IPS-NIHi7 (cell line): ENCODE data around the gene PRRT3.
"Not testable (repeated sequence)": the region's sequence is repeated elsewhere in the genome, so short reads cannot be mapped to it uniquely, and the experiment has no call there.

Experiments
- DNase-seq: peaks from one replicate; pipeline ENCODE4 v3.0.0; 2012; ENCODE audit warnings: mixed read lengths; ENCODE audit errors: extremely low spot score

PRRT3 gene

GRCh38 chr3:9947025-9947995, 4.9 kb downstream of the PRRT3 start:
- peak; percentile 71 for DNase-seq

DNA sequence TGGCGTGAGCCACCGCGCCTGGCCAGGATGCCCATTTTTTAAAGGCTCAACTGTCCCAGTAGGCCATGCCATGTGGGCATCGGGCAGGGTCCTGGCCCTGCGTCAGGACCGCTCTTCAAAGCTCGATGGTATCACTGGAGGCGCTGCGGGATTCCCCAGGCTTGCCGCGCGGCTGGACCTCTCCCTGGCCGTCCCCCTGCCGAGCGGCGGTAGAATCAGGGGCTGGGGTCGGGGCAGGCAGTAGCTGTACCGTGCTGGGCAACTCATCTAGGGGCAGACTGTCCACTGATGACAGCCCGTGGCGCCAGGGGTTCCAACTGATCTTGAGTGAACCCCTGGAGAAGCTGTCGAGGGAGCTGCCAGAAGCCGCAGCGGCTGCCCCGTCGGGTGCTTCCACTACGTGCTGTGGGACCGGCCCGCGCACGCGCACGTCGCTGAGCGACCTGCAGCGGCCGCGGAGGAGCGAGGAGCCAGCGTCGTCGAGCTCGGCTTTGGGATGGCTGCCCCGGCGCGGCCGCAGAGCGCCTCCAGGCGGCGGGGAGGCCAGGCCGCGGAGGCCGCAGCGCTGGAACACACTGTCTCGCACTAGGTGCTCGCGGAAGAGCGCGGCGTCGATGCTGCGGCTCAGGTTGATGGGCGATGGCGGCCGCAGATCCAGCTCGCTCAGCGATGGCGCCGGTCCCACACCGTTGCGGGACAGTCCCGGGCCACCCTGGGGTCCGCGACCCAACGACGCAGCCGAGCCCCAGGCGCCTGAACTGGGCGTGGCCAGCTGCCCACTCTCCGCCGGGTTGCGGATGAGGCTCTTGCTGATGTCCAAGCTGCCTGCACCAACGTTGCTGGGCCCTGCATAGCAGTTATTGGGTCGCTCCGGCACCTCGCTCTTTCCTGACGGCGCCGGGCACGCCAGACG, 5.8 kb downstream of the PRRT3 start:
- DNase-seq, result peak; percentile 92

GRCh38 chr3:9945358-9945757, 6.8 kb downstream of the PRRT3 start:
- DNase-seq, result no peak

- no peak for DNase-seq
Measured at GRCh38 chr3:9944271-9944670, 7.9 kb downstream of the PRRT3 start.

GRCh38 chr3:9942934-9943690, 9.1 kb downstream of the PRRT3 start:
- no peak for DNase-seq

- DNase-seq, result no peak
Measured at GRCh38 chr3:9942164-9942563, 10.0 kb downstream of the PRRT3 start.

DNA sequence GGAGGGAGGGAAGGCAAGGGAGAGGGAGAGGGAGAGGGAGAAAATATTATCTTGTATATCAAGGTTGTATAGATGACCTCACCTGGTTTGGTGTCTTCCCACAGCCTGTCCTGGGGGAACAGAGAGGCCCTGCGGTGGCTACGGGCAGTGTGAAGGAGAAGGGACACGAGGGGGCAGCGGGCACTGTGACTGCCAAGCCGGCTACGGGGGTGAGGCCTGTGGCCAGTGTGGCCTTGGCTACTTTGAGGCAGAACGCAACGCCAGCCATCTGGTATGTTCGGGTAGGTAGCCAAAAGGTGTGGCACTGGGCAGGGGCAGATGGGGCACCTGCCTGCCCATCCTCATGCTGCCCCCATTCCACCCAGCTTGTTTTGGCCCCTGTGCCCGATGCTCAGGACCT, 11.5 kb downstream of the PRRT3 start:
- DNase-seq, result no peak

GRCh38 chr3:9939906-9940305, 12.3 kb downstream of the PRRT3 start:
- DNase-seq, result not testable (repeated sequence)

GRCh38 chr3:9938966-9939365, 13.2 kb downstream of the PRRT3 start:
- no peak for DNase-seq

- DNase-seq, result no peak
Measured at GRCh38 chr3:9937486-9938238, 14.5 kb downstream of the PRRT3 start.

GRCh38 chr3:9935966-9936510, 16.2 kb downstream of the PRRT3 start:
- DNase-seq, result no peak

GRCh38 chr3:9934993-9935392, 17.2 kb downstream of the PRRT3 start:
- DNase-seq, result no peak

GRCh38 chr3:9934235-9934621, 18.0 kb downstream of the PRRT3 start:
- no peak for DNase-seq

- DNase-seq, result peak; percentile 92
Measured at GRCh38 chr3:9933561-9934234, 18.5 kb downstream of the PRRT3 start, which contains the start of gene CRELD1. Gene CRELD1 (plus strand): TSS chr3:9933834. CDS start chr3:9934439, 605 bp downstream.

DNA sequence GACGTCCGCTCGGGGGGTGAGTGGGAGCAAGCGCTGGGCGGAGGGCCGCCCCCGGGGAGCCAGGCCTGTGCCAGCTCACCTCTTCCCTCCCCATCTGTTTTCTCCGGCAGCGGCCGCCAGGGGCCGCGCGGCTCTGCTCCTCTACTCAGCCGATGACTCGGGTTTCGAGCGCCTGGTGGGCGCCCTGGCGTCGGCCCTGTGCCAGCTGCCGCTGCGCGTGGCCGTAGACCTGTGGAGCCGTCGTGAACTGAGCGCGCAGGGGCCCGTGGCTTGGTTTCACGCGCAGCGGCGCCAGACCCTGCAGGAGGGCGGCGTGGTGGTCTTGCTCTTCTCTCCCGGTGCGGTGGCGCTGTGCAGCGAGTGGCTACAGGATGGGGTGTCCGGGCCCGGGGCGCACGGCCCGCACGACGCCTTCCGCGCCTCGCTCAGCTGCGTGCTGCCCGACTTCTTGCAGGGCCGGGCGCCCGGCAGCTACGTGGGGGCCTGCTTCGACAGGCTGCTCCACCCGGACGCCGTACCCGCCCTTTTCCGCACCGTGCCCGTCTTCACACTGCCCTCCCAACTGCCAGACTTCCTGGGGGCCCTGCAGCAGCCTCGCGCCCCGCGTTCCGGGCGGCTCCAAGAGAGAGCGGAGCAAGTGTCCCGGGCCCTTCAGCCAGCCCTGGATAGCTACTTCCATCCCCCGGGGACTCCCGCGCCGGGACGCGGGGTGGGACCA, 19.2 kb downstream of the PRRT3 start:
- DNase-seq, result peak; percentile 80

DNA sequence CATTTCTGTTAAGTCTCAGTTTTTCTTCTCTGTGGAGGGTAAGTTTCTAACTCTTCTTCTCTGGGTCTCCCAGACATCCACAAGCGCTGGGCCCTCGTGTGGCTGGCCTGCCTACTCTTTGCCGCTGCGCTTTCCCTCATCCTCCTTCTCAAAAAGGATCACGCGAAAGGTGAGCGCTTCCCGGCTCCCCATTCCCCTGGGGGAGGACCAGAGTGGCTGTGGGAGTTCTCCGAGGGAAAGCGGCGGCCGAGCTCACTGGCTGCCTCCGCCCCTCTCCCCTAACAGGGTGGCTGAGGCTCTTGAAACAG, 19.7 kb downstream of the PRRT3 start:
- no peak for DNase-seq

DNA sequence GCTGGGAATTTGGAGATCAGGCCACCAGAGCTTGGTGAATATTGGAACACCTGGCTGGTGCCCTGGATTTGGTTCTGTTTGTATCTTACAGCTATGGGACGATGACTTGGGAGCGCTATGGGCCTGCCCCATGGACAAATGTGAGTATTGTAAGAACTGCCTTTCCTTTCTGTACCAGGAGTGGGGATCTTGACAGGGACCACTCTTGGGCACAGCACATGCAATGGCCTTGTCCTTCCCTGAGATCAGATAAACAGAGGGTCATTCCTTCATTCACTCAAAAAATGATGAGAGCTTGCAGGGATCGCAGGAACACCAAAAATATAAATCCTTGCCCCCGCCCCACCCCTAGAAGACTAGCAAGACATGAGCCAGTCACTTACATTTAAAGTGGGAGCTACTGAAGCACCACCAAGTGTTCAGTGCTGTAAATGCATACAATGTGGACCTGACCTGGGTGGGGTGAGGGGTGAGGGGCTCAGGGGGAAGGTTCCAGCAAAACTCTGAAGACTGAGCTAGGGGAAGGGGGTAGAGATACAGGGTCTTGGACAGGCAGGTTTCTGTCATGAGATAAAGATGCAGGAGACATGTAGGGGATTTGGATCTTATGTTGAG, 21.3 kb downstream of the PRRT3 start:
- no peak for DNase-seq

- no peak for DNase-seq
Measured at GRCh38 chr3:9928158-9928557, 24.1 kb downstream of the PRRT3 start.
